Measurements from ENCODE around the gene WDFY4.

DNA sequence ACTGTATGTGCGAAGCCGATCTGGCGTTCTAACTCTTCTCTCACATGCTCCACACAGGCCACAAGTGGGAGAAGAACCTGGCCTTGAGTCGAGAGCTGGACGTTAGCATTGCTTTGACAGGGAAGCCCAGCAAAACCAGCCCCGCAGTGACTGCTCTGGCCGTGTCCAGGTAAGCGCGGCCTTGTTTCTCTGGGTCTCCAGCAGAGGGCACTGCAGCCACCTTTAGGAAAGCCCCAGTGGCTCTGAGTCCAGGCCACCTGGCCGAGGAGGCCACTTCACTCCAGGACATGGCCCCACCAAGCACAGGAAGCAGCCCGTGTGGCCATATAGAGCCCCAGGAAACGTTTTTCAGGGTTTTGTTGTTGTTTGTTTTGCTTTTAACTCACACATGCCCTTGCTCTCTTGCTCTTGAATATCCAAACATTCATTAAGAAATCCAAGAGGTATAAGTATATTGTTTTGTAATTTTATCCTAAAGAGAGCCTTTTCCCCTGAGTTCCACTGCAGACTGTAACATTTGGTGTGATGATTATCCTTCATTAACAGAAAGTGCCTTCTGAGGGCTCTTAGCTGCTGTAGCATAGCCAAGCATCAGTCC, 296.7 kb downstream of the WDFY4 start:
- TF ChIP-seq, protein P1, sequence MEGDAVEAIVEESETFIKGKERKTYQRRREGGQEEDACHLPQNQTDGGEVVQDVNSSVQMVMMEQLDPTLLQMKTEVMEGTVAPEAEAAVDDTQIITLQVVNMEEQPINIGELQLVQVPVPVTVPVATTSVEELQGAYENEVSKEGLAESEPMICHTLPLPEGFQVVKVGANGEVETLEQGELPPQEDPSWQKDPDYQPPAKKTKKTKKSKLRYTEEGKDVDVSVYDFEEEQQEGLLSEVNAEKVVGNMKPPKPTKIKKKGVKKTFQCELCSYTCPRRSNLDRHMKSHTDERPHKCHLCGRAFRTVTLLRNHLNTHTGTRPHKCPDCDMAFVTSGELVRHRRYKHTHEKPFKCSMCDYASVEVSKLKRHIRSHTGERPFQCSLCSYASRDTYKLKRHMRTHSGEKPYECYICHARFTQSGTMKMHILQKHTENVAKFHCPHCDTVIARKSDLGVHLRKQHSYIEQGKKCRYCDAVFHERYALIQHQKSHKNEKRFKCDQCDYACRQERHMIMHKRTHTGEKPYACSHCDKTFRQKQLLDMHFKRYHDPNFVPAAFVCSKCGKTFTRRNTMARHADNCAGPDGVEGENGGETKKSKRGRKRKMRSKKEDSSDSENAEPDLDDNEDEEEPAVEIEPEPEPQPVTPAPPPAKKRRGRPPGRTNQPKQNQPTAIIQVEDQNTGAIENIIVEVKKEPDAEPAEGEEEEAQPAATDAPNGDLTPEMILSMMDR (IDR thresholded peaks at IDR 0.05): peak; percentile 79 to 93 (median 88)
- no peak for TF ChIP-seq POLR2A (IDR thresholded peaks at IDR 0.05)
